ENCODE results near the gene DGKG. TPM values are rescaled to one million over a fixed set of nuclear protein-coding genes. Genes with fewer than 3 reads are reported as not detected.

DGKG gene
- total RNA-seq, 1 donor from 2014 or later = 0.71 TPM

DNA sequence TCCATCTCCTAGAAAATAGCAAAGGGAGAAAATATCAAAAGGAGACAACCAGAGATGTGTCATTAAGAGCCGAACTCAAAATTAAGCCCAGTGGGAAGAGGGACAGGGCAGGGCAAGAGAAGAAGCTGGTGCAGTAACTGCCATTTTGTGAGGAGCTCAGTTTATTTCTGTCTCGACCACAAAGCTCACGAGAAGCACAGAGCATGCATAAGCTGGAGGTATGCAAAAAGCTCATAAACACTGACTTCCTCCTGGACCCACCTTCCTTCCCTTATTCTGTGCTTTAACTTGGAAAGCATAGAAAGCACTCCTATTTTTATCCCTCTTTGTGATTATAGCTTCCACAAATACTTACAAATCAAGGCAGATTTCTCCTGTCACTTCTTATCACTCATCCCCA lies 81.3 kb downstream of the DGKG start:
- intact Hi-C loops (cut with micrococcal nuclease) = no loop called here

DNA sequence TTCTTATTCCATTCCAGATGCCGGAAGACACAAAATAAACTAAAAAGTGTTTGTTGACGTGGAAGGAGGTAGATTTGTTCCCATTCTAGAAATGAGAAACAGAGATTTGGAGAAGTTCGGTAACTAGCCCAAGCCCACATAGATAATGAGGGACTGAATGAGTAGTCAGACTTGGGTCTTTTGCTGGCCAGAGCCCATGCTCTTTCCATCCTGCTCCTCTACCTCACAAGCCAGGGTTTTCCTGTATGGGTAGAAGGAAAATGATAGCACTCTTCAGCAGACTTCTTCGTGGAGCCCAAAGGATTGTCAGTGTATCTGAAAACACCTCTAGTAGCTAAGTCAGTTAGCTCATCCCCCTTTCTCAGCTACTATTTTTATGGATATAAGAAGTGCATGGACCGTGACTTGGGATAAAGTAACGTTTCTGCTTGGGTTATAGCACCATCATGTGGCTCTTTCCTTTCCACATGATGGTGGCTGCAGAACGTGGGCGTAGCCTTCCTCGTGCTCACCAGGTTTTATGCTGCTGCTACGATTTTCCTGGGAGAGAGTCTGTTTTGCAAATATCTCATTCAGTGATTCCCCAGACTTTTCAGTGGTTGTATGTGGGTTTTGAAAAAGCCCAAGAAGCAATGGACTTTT lies 84.6 kb downstream of the DGKG start:
- intact Hi-C loops (cut with micrococcal nuclease) = no loop called here

DNA sequence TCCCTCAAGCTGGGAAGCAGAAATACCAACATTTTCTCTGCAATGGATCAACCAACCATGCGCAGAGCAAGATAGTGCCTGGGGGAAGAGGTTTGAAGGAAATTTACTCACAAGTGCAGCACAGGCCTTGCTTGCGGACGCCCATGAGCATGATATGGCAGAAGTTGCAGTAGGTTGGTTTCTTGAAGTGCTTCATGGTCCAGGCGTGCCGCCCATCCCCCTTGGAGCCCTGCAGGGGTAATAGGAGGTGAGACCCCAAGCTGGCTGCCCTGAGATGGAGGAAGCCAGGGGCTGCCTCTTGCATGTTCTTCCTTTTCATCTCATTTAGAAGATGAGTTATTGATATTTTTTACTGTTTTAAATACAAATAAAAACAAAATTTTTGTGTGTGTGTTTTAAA lies 86.6 kb downstream of the DGKG start:
- intact Hi-C loops (cut with micrococcal nuclease) = no loop called here

DNA sequence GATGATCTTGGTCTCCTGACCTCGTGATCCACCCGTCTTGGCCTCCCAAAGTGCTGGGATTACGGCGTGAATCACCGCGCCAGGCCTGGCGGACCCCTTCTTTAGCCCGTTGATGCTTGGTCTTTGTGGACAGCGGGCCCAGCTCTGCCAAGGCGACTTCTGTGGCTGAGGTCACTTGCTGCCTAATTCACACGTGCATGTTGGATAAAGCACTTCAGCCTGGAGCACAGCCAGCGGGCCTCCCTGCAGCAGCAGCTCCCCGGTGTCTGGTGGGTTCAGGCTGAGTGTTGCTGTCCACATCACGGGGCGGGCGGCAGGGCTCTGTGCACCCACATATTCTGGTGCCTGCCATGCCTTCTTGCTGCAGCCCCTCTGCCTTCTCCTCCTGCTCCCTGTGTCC lies 88.4 kb downstream of the DGKG start:
- intact Hi-C loops (cut with micrococcal nuclease) = no loop called here

DNA sequence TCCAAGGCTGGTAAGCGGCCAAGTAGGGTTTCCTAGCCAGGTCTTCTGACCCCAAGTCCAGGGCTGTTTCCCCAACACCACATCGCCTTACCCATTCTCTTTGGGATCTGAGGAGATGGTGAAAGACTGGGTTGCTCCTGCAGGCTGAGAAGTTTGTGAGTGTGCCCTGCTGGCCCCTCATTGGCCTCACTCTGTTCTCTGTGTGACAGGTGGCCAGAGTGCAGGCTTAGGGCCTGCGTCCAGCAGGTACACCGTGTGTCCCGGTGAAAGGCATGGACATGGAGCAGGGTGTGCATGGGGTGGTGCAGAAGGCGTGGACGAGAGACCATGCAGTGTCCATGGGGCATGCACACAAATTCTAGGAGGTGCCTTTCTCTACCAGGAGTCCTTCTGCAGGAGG lies 91.3 kb downstream of the DGKG start:
- intact Hi-C loops (cut with micrococcal nuclease) = no loop called here

DNA sequence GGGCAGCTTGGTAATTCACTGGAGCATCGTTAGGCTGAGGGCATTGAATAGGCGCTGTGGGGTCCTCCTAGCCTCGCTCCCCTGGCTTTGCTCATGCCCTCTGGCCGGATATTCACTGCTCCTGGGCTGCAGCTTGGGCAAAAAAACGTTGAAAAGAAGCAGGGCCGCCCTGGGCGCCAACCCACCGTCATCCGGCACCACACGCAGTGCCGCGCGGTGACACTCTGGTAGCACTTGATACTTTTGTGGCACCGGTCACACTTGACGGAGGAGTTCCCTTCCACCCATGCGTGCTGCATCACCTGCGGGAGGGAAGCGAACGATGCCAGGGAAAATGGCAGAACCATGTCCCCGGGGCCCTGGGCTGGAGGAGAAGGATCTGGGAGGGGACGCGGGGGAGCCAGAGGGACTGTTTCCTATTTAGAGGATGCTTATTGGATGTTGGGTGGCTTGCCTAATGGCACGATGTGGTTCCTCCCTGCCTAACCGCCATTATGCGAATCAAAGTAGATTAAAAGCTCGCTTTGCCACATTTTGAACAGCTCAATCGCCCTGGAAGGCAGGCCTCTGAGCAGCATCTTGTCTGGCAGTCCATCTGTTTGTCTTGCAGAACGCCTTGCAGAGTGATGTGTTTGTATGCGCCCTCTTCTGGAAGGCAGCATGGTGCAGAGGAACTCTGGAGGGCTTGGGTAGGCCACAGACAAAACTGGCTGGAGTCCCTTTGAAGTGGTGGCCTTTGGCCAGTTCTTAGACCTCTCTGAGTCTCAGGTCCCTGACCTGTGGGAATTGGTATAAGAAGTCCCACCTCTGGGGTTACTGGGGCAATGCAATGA lies 93.2 kb downstream of the DGKG start:
- intact Hi-C loops (cut with micrococcal nuclease) = no loop called here

DNA sequence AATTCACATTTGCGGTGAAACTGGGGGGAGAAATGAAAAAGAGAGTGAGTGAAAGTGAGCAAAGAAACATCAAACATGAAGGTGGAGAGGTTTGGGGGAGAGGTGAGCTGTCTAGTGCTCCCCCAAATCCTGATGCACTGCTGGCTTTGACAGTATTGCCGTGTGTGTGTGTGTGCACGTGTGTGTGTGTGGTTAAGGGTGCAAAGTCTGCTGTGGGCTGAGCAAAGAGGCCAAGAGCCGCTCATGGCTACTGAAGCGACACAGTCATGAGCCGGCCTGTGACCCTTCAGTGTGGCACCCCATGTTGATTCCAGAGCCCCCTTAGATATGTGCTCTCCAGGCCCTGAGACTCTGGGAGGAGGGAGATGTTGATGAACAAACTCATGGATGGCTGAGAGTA lies 94.3 kb downstream of the DGKG start:
- intact Hi-C loops (cut with micrococcal nuclease) = no loop called here

DNA sequence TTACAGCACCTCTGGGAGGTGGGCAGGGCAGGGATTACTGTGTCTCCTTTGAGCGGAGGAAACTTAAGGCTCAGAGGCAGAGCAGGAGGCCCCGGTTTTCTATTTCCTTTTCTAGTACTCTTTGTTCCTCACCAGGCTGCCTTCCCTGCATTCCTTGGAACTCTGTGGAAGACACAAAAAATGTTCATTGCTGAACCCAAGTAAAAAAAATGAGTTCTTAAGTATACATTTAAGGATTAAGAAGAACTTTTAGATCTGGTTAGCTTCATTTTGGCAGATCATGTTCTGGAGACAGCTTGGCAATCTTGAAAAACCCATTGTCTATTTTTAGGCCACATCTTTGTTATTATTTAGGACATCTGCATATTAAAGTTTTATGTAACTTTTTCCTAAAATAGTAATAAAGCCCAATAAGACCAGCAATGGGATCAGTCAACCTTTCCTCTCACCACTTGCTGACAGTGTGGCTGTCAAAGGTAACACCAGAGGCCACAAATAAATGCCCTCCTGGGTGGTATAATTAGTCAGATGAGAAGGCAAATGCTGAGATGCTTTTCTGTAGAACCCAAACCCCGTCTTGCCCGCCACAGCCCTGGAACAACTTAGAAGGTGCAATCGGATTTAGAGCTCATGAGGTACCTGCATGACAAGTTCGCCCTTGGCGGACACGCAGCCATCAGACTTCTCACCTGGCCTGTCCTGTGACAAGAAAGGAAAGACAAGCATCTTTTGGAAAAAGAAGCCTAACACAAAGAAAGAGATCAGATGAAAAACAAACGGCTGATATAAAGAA lies 97.2 kb downstream of the DGKG start:
- intact Hi-C loops (cut with micrococcal nuclease) = no loop called here

DNA sequence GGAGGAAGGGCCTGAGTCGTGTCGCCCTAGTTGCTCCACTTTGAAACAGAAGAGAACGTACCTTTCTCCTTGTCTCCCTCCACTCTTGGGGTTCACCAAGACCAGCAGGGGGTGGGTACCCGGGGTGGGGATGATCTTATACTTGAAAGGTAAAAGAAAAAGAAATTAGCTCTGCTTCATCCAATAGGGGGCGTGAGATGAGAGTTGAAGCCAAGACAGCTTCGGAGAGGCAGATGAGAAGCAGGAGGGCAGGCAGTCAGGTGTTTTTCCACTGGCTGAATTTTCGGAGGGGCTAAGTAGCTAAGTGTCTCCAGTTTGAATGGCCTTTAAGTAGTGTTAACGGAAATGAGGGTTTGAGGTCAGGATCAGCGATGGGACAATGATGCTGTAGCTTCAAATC lies 100.4 kb downstream of the DGKG start:
- intact Hi-C loops (cut with micrococcal nuclease) = no loop called here

DNA sequence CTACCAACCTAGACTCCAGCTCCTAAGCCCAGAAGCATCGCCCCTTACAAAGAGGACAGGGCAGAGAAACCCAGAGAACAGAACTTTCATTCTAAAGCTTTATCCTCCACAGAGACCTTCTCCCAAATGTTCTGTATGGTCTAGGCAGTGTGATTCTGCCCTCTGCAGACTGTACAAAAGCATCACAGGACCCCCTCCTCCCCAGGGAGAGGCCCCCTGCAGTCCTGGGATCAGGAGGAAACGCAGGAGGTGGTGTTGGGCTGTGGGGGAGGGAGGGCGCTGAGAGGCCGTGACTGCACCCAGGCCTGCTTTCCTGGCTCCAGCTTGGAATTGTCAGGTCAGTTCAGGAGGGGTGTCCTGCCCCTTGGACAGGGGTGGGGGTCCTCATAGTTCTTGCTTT lies 101.3 kb downstream of the DGKG start:
- intact Hi-C loops (cut with micrococcal nuclease) = no loop called here

DNA sequence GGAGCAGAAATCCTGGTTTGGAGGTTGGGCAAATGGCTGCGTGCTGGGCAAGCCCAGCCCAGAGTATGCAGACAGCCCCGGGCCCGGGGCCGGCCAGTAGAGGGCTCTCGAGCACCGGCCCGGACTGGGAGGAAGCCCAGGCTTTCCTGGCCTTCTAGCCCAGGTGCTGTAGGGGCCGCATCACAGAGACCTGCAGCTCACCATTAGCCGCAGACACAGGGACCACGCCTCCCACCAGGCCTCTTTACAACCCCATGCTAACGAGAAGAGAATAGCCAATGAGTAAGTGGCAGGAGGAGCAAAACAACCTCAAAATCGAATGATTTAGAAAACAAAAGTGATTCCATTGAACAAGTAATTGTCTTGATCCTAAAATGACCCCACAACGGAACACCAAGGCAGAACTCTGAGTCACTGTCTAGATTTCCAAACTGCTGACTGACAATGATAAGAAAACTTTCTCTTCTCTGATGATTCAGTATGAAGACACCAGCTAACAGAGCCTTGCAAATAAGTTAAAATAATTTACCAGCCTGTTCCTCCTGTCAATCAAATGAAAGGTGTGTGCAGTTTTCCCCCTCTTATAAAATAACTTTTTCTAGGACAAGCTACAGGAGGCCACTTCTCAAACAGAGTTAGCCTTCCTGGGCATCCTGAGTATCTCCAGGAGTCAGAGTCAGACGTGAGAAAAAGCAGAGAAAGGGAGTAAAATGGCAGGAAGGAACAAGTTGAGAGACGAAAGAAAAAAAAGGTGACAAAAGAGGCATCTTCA lies 102.2 kb downstream of the DGKG start:
- intact Hi-C loops (cut with micrococcal nuclease) = loop anchor here (1.0 to 2.0 kb wide), 5 partner anchors 276 to 561 kb away; no protein-coding TSS in a partner anchor

DNA sequence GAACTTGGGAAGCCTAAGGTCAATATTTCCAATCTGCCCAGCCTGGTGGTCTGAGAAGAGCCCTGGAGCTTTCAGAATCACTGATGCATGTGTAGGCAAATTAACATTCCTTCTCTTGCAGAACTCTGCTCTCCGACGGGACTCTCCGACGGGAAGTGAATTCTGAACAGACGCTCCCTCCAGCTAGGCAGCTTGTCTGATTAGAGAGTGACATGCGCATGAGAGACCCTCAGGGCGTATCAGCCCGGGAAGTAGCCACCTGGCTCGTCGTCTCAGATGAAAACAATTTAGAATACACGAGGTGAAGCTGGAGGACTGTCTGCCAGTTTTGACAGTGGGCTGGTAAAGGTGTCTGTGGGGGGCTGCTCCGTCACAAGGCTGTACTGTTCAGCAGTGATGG lies 103.1 kb downstream of the DGKG start:
- intact Hi-C loops (cut with micrococcal nuclease) = loop anchor here (1.0 to 2.0 kb wide), 5 partner anchors 276 to 562 kb away; no protein-coding TSS in a partner anchor

DNA sequence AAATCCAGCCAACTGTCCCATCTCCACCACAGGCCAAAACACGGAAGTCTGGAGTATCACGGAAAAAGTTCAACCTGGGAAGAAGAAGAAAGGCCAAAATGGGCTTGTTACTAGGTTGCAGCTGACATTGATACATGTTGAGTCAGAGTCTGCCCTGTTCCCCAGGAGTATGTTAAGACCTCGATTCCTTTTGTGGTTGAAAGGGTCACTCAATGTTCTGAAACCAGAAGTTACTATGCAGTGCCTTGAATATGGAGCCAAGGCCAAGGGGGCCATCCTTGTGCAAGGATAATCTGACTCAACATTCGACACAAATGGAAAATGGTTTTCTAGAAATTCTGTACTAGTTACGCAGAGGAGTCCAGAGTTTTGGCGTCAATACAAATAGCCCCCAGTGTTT lies 104.2 kb downstream of the DGKG start:
- intact Hi-C loops (cut with micrococcal nuclease) = loop anchor here (2.0 kb wide), 1 partner anchor 563 kb away; no protein-coding TSS in a partner anchor

DNA sequence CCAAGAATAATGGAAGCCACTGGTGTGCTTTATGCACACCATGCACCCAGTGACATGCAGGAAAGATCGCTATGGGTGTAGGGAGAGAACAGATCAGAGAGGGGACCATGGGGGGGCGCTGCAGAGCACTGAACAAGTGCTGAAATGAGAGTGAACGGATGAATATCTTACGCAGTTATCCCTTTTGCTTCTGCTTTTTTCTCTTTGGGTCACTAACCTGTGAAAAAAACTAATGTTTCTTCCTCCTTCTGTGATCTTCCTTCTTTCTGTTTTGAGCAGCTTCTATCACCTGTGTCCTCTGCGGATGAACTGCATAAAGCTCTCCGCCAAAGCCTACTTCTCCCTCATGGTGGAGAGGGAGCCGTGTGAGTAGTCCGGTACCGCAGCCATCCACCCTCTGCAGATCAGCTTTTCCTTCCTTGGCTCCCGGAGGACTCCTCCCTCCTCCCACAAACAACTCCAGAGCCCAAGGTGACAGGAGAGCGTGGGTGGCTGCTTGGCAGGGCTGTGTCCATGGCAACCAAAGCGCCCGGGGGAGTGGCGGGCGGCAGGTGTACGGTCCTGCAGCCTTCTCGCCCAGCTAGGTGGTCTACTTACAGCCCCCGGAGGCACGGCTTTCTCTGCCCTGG lies 106.2 kb downstream of the DGKG start:
- intact Hi-C loops (cut with micrococcal nuclease) = no loop called here

DNA sequence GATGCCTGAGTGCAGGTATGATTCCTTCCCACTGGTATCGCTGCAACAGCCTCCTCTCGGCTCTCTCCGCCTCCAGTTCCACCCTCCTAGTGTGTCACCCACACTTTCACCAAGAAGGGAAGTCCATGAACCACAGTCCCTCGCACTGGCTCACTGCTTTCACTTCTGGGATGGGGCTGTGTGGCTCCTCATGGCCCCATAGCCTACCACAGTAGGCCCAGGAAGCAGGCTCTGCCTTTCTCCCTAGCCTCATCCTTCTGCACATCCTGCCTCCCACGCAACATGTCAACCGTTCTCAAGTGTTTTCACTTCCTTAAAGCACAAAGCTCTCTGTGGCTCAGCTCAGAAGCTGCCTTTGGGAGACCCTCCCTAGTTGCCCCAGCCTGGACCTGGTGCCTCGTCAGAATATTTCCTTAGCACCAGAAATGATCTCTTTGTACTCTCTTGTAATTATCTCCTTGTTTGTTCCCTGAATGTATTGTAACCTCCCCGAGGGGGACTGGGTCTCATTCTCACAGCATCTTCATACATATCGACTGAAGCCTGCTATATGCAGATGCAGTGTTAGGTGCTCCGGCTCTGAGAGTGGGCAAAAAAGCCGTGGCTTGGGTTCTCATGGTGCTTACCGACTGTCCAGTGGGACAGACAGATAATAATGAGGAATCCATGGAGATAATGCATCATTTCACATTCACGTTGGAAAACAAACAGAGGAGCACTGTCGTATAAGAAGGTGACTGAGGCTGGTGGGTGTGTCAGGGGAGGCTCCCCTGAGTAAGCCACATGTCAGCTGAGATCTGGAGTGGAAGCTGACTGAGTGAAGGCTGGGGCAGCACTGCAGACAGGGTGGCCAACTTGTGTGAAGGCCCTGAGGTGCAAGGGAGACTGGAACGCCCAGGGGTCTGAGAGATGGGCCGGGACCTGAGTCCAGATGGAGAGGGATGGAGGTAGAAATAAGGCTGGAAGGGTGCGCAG lies 107.1 kb downstream of the DGKG start:
- intact Hi-C loops (cut with micrococcal nuclease) = no loop called here

DNA sequence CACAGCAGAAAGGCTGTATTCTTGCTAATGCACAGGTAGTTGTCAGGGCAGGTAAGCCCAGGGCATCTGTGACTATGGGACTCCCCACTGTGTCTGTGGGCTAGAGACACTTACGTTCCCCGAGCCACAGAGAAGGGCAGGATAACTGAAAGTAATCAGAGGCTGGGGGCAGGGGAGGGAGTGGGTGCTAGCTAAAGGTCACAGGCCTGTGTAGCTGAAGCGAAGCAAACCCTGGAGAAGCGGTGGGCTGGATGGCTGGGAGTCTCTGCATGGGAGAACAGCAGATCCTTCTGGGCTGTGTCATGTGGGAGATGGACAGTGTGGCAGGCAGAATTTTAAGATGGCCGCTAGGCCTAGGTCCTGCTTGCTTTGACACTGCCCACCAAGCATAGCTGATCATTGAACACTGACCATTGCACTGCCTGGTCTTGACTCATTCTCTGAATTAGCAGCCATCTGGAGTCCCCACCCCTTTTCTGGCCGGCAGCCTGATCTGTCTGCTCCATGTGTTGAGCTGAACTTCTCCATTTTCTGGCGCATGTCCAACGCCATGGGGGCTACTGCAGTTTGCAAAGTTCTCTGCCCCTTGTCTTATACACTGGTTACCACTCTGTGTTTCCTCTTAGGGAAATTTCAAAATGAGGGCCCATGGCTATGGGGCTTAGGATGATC lies 110.0 kb downstream of the DGKG start:
- intact Hi-C loops (cut with micrococcal nuclease) = no loop called here

DNA sequence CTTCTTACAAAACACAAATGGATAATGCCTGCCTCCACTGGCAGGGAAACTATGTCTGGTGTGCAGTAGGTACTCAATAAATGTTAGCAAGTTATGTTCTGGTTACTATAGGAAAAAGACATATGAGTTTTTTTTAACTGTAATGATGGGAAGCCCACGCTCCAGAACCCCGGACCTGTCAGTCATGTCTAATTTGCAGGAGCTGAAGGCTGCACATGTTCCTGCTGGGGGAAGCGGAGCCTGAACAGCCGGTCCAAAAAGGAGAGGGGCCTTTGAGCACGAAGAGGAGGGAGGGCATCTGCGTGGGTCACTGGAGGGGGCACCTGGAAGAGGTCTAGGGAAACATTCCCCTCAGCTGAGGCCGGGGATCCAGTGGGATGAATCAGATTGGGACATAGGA lies 113.2 kb downstream of the DGKG start:
- intact Hi-C loops (cut with micrococcal nuclease) = no loop called here

DNA sequence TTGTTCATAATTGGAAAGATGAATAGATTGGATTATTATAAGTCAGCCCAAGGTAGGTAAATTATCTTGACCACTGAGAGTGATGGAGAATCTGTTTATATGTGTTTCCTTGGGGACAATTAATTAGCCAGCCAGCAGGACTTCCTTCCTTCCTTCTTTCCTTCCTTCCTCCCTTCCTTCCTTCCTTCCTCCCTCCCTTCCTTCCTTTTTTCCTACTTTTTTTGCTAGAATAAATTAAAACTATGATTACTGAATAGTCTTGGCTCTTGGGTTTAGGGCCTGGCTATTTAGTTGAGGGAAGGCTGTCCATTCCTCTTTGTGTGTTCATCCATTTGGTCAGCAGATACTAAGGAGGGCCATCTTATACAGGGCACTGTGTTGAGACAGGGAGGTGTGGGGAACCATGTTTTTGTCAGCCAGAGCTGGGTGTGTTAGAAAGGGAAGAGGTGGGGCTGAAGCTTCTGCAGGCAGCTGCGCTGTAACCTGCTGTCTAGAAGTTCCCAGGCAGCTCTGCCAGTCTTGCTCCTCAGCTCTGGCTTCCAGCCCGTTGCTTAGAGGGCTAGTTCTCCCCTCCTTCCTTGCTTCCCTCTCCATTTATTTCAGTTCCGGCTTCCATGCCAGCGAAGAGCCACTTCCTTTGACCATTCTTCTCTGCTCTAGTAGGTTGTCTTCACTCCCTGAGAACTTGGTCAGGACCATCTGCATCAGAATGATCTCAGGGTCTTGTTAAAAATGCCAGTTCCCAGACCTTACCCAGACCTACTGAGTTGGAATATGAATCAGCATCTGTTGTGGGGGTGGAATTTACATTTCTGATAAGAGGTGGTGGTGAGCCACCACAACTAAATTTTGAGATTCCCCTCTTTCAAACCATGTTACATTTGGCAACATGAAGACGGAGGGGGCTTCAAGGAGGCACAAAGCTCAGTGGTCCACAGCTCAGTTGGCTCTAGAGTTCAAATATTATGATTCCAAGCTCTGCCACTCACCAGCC lies 113.9 kb downstream of the DGKG start:
- intact Hi-C loops (cut with micrococcal nuclease) = no loop called here

Measured in T-helper 1 cell treated with Interleukin-12 subunit alpha and Interleukin-12 subunit beta and Interleukin-4 antibody, amounts not matched to agents 30 ng/mL and 1 ng/mL, for 36 hours (primary cell).